GM19240 (cell line): ENCODE data around the gene MACROD2.

Experiments used
- DNase-seq: peaks from one replicate; pipeline ENCODE4 v3.0.0; 2011; ENCODE audit warnings: low spot score; ENCODE audit not compliant: insufficient read length

Gene MACROD2

GRCh38 chr20:15380770-15381169 is 1385.5 kb downstream of the MACROD2 start:
- DNase-seq, result no peak

GRCh38 chr20:15387228-15387627 is 1391.9 kb downstream of the MACROD2 start:
- DNase-seq, result no peak

GRCh38 chr20:15395457-15395856 is 1400.1 kb downstream of the MACROD2 start:
- DNase-seq, result no peak

- no peak for DNase-seq
Observed at GRCh38 chr20:15396026-15396425, 1400.7 kb downstream of the MACROD2 start.

- DNase-seq, result no peak
Observed at GRCh38 chr20:15396900-15397299, 1401.6 kb downstream of the MACROD2 start.

- no peak for DNase-seq
Observed at GRCh38 chr20:15399781-15400180, 1404.5 kb downstream of the MACROD2 start.

GRCh38 chr20:15406072-15406471 is 1410.8 kb downstream of the MACROD2 start:
- no peak for DNase-seq

- DNase-seq, result no peak
Observed at GRCh38 chr20:15411781-15412180, 1416.5 kb downstream of the MACROD2 start.

- DNase-seq, result no peak
Observed at GRCh38 chr20:15415908-15416307, 1420.6 kb downstream of the MACROD2 start.

- DNase-seq, result no peak
Observed at GRCh38 chr20:15419856-15420255, 1424.5 kb downstream of the MACROD2 start.

GRCh38 chr20:15422966-15423365 is 1427.7 kb downstream of the MACROD2 start:
- DNase-seq, result no peak

- DNase-seq, result no peak
Observed at GRCh38 chr20:15439551-15439950, 1444.2 kb downstream of the MACROD2 start.

GRCh38 chr20:15440049-15440820 is 1444.9 kb downstream of the MACROD2 start:
- DNase-seq, result no peak

- no peak for DNase-seq
Observed at GRCh38 chr20:15445056-15445840, 1449.9 kb downstream of the MACROD2 start.

- DNase-seq, result no peak
Observed at GRCh38 chr20:15446373-15446772, 1451.1 kb downstream of the MACROD2 start.

- no peak for DNase-seq
Observed at GRCh38 chr20:15447549-15447948, 1452.2 kb downstream of the MACROD2 start.

GRCh38 chr20:15449061-15449460 is 1453.7 kb downstream of the MACROD2 start:
- DNase-seq, result no peak

- DNase-seq, result no peak
Observed at GRCh38 chr20:15451241-15451640, 1455.9 kb downstream of the MACROD2 start.

- no peak for DNase-seq
Observed at GRCh38 chr20:15455279-15455678, 1460.0 kb downstream of the MACROD2 start.

GRCh38 chr20:15461938-15462337 is 1466.6 kb downstream of the MACROD2 start:
- DNase-seq, result no peak

GRCh38 chr20:15475483-15475882 is 1480.2 kb downstream of the MACROD2 start:
- DNase-seq, result no peak

- DNase-seq, result no peak
Observed at GRCh38 chr20:15476186-15476585, 1480.9 kb downstream of the MACROD2 start.

- no peak for DNase-seq
Observed at GRCh38 chr20:15476781-15477180, 1481.5 kb downstream of the MACROD2 start.
